AG09319 (cell line): Measurements from ENCODE around the gene KCNH6.

ENCODE experiments used
- DNase-seq: peaks from one replicate; pipeline ENCODE4 v3.0.0-alpha.2; 2010; ENCODE audit warnings: low read depth; ENCODE audit errors: extremely low read depth
- TF ChIP-seq, protein P1 (sequence below): IDR thresholded peaks from 2 replicates; pipeline ENCODE4 v1.5.1; 2011; ENCODE audit warnings: low read depth, mild to moderate bottlenecking, inconsistent platforms, low read length, moderate library complexity

KCNH6 gene

DNA sequence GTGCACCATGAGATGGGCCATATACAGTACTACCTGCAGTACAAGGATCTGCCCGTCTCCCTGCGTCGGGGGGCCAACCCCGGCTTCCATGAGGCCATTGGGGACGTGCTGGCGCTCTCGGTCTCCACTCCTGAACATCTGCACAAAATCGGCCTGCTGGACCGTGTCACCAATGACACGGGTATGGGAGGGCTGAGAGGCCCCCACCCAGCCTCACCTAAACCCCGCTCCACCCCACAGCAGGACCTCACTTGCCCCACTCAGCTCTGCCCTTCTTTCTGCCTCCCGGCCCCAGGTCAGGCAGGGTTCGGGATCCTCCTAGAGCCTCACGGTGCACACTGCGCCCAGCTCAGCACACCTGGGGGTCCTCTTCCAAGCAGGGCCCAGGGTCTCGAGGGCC is 40.6 kb upstream of the KCNH6 start:
- DNase-seq, result no peak
- TF ChIP-seq, protein P1, sequence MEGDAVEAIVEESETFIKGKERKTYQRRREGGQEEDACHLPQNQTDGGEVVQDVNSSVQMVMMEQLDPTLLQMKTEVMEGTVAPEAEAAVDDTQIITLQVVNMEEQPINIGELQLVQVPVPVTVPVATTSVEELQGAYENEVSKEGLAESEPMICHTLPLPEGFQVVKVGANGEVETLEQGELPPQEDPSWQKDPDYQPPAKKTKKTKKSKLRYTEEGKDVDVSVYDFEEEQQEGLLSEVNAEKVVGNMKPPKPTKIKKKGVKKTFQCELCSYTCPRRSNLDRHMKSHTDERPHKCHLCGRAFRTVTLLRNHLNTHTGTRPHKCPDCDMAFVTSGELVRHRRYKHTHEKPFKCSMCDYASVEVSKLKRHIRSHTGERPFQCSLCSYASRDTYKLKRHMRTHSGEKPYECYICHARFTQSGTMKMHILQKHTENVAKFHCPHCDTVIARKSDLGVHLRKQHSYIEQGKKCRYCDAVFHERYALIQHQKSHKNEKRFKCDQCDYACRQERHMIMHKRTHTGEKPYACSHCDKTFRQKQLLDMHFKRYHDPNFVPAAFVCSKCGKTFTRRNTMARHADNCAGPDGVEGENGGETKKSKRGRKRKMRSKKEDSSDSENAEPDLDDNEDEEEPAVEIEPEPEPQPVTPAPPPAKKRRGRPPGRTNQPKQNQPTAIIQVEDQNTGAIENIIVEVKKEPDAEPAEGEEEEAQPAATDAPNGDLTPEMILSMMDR, result no peak

DNA sequence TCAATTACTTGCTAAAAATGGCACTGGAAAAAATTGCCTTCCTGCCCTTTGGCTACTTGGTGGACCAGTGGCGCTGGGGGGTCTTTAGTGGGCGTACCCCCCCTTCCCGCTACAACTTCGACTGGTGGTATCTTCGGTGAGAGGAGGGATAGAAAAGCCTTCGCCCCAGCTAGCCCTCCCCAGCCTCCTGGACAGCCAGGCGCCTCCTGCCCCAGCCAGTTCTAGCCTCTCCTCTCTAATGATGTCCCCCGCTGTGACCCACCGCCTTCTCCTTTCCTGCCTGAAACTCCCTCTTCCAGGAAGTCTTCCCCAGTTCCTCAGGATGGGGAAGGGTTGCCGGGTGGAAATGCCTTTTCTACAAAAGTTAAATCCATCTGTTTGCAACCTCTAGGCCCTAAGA is 40.1 kb upstream of the KCNH6 start:
- TF ChIP-seq, protein P1, result no peak
- no peak for DNase-seq

DNA sequence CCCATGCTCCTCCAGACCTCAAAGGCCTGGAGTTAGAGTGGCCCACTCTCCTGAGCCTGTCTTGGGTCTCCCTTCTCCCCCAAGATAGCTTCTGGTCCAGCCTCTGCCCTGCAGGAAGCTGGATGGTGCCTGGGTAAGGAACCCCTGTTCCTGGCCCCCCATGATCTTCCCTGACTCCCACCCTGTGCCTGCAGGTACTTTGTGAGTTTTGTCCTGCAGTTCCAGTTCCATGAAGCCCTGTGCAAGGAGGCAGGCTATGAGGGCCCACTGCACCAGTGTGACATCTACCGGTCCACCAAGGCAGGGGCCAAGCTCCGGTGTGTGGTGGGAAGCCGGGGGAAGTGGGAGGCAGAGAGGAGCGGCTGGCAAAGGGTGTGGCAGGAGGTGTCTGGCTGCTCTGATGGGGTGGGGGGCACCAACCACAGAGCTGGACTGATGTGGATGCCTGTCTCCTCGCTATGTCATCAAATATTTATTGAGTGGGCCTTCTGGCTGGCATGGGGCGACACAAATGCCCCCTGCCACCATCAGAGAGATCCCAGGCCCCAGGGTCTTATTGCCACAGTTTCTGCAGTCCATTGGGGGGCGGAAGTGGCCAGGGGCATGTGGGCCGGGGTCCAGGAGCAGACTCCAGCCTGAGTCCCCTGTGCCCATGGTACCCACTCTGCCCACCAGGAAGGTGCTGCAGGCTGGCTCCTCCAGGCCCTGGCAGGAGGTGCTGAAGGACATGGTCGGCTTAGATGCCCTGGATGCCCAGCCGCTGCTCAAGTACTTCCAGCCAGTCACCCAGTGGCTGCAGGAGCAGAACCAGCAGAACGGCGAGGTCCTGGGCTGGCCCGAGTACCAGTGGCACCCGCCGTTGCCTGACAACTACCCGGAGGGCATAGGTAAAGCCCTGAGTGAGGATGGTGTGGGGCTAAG is 39.2 kb upstream of the KCNH6 start:
- DNase-seq, result no peak
- TF ChIP-seq, protein P1, result no peak

DNA sequence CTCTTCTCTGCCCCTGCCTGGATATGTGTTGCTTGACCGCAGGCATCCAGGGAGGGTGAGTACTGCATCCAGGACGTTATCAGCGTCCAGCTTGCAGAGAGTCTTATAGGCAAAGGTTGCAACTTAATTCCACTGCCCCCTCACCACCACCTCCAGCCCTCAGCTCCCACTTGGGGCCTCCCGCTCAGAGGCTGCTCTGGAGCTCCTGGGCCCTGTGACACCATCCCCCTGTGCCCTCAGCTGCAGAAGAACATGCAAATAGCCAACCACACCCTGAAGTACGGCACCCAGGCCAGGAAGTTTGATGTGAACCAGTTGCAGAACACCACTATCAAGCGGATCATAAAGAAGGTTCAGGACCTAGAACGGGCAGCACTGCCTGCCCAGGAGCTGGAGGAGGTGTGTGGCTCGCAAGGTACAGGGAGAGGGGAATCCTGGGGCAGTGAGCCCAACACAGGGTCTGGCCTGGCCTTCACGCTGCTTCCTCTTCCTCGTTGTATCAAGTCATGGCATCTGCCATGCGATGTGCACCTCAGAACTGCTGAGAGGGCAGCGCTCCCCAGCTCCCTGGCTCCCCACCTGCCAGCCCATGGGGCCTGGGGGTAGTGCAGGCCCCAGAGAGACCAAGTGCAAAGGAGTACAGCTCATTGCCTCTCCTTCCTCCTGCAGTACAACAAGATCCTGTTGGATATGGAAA is 36.7 kb upstream of the KCNH6 start:
- DNase-seq, result no peak
- TF ChIP-seq, protein P1, result no peak

DNA sequence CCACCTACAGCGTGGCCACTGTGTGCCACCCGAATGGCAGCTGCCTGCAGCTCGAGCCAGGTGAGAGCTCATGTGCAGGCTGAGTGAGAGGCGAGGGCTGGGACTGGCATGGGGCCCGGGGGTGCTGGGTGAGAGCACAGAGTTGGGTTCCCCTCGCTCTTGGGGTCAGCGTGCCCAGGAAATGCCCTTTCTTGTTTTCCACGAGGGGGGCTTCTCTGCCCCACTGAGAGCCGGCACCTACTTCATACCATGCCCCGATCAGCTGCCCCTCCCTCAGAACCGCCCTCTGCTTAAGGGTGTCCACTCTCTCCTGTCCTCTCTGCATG is 36.2 kb upstream of the KCNH6 start:
- DNase-seq, result no peak
- TF ChIP-seq, protein P1, result no peak

DNA sequence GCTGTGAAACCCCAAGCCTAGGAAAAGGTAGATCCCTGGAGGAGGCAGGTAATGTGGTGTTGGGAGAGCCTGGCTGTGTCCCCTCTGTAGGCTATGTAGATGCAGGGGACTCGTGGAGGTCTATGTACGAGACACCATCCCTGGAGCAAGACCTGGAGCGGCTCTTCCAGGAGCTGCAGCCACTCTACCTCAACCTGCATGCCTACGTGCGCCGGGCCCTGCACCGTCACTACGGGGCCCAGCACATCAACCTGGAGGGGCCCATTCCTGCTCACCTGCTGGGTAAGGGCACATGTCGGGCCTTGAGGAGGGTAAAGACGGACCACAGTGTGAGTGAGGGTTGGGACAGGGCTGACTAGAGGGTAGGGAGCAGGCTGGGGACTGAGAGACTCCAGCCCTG is 34.3 kb upstream of the KCNH6 start:
- DNase-seq, result no peak
- TF ChIP-seq, protein P1, result no peak

DNA sequence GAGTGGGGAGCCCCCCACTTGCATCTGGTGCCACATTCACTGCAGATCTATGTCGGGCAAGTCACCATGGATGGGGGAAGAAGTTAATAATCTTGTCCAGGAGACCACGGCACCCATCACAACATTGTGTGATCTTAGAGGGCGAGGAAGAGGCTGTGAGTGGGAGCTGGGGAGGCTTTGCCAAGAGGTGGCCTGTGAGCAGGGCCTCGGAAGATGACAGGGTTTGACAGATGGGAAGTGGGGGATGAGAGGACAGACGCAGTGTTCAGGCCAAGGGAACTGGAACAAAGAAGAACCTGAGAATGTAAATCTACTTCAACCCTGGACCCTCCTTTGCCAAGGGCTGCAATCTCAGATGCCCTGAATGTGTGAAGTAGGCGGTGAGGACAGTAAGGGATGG is 33.9 kb upstream of the KCNH6 start:
- TF ChIP-seq, protein P1, result no peak
- DNase-seq, result no peak
